ENCODE measurements around the gene EGFLAM. TPM values are rescaled to one million over a fixed set of nuclear protein-coding genes. Genes with fewer than 3 reads are reported as not detected.

Gene EGFLAM
- total RNA-seq, 4 donors from 2014 or later: 3.5 to 6.7 (median 6.3) TPM

DNA sequence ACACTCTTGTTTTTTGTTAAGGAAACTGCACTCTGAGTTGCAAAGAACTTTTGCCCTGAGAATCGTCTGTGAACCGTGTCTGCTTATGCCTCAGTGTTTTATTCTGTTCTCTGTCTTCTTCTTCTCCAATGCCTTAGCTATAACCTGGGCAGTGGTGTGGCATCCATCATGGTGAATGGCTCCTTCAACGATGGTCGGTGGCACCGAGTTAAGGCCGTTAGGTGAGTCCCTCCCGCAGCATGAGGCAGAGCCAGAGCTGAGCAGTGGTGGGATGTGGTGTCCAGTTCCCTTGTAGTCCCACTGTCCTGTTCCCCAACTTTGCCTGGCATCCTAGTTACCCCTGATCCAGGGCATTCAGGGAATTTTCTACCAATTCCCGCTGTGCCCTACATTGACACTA is 199.8 kb downstream of the EGFLAM start:
- no peak for DNase-seq
- peaks cover 3% of the 10 kb centered on the region in 2 donors for H3K4me1 ChIP-seq
- no peak overlapping the region for H3K4me3 ChIP-seq (replicated peaks in 1 of 3)
- TF ChIP-seq, protein P1, sequence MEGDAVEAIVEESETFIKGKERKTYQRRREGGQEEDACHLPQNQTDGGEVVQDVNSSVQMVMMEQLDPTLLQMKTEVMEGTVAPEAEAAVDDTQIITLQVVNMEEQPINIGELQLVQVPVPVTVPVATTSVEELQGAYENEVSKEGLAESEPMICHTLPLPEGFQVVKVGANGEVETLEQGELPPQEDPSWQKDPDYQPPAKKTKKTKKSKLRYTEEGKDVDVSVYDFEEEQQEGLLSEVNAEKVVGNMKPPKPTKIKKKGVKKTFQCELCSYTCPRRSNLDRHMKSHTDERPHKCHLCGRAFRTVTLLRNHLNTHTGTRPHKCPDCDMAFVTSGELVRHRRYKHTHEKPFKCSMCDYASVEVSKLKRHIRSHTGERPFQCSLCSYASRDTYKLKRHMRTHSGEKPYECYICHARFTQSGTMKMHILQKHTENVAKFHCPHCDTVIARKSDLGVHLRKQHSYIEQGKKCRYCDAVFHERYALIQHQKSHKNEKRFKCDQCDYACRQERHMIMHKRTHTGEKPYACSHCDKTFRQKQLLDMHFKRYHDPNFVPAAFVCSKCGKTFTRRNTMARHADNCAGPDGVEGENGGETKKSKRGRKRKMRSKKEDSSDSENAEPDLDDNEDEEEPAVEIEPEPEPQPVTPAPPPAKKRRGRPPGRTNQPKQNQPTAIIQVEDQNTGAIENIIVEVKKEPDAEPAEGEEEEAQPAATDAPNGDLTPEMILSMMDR (IDR thresholded peaks at IDR 0.05): no peak
- no peak for TF ChIP-seq POLR2A (IDR thresholded peaks at IDR 0.05)
- no peaks in the 10 kb centered on the region for H3K9me3 ChIP-seq
- 93 to 96% methylated on average over 8 of the region's 8 CpGs for WGBS, 2 donors
- intact Hi-C loops (cut with DNase I): no loop called here
- H3K36me3 ChIP-seq: no peaks in the 10 kb centered on the region
- H3K27me3 ChIP-seq: no peaks in the 10 kb centered on the region
- no peak overlapping the region for H3K27ac ChIP-seq

DNA sequence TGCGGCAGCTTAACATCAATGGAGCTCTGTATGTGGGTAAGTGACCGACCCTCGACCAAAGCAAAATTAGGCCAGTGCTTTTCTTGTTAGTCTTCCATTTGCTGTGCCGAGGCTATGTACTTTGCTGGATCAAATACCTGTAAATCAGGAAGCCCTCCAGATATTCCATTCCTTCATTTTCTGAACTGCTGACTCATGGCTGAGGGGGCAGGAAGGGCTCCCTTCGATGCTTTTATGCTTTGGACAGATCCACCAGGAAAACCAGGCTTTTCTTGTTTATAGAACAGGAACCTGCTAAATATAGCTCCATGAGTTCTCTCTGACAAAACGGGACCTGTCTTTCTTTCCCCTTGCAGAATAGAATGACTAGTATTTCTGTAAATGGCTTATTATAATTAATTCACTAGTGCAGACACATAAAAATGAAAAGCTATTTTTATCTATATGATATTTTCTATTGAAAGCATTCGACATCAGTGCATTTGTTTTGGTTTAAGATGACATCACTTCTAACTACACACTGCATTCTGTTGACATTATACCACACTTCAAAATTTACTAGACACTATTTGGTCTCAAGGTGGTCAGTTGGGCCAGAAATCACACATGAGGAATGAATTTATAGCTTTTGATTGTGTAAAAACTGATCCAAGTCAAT is 204.7 kb downstream of the EGFLAM start:
- intact Hi-C loops (cut with DNase I): no loop called here
- Histone ChIP-seq H3K27ac (peak overlapping the region in 2 of 3 donors; percentile 20 to 35), H3K9me3 (no peaks in the 10 kb centered on the region), H3K4me3 (replicated peaks in 1 of 3) (no peak overlapping the region), H3K36me3 (no peaks in the 10 kb centered on the region), H3K4me1 (peaks cover 26 to 47% of the 10 kb centered on the region in 2 donors), H3K27me3 (no peaks in the 10 kb centered on the region)
- WGBS, 2 donors: 64 to 70% methylated on average over 7 of the region's 7 CpGs
- no peak for DNase-seq
- TF ChIP-seq POLR2A (IDR thresholded peaks at IDR 0.05): no peak
- TF ChIP-seq, protein P1 (IDR thresholded peaks at IDR 0.05): no peak

- Histone ChIP-seq H3K9me3 (no peaks in the 10 kb centered on the region), H3K4me1 (peaks cover 31 to 55% of the 10 kb centered on the region in 2 donors), H3K4me3 (replicated peaks in 1 of 3) (no peak overlapping the region), H3K27ac (peak overlapping the region in 2 of 3 donors; percentile 20 to 35), H3K36me3 (no peaks in the 10 kb centered on the region), H3K27me3 (no peaks in the 10 kb centered on the region)
- no peak for TF ChIP-seq POLR2A (IDR thresholded peaks at IDR 0.05)
- TF ChIP-seq, protein P1 (IDR thresholded peaks at IDR 0.05): no peak
- intact Hi-C loops (cut with DNase I): no loop called here
- 54 to 71% methylated on average over 10 of the region's 10 CpGs for WGBS, 2 donors
- DNase-seq: no peak
These were observed 205.5 kb downstream of the EGFLAM start for GRCh38 chr5:38463634-38464521.

GRCh38 chr5:38465061-38465460 is 206.7 kb downstream of the EGFLAM start:
- H3K4me1 ChIP-seq: peaks cover 31 to 66% of the 10 kb centered on the region in 2 donors
- intact Hi-C loops (cut with DNase I): no loop called here
- no peak for DNase-seq
- H3K4me3 ChIP-seq (replicated peaks in 1 of 3): no peak overlapping the region
- TF ChIP-seq, protein P1 (IDR thresholded peaks at IDR 0.05): no peak
- TF ChIP-seq POLR2A (IDR thresholded peaks at IDR 0.05): no peak
- peak overlapping the region in 2 of 3 donors; percentile 20 to 74 for H3K27ac ChIP-seq
- H3K27me3 ChIP-seq: no peaks in the 10 kb centered on the region
- 75 to 78% methylated on average over 2 of the region's 2 CpGs for WGBS, 2 donors
- H3K36me3 ChIP-seq: no peaks in the 10 kb centered on the region
- H3K9me3 ChIP-seq: no peaks in the 10 kb centered on the region
